Cardiac fibroblast (primary cell): ENCODE results near the gene BEST3.
"Not testable (repeated sequence)": the region's sequence is repeated elsewhere in the genome, so short reads cannot be mapped to it uniquely, and the experiment has no call there.

Source experiments
- DNase-seq, 2 donors: peaks; one replicate each; pipeline versions ENCODE4 v3.0.0 to v3.0.0-alpha.2; 2010; ENCODE audit warnings: low read depth in 2 of 2
- H3K4me3 ChIP-seq, 2 donors: replicated peaks in 1 of 2; 1 replicate in 1 of 2; 2 replicates in 1 of 2; pipeline ENCODE4 v1.5.1; 2011; ENCODE audit warnings: low read depth in 2 of 2, low read length in 2 of 2, mild to moderate bottlenecking in 2 of 2, moderate library complexity in 1 of 2
- CTCF ChIP-seq: IDR thresholded peaks from one replicate; pipeline ENCODE4 v1.5.1; 2011; ENCODE audit warnings: low read depth, mild to moderate bottlenecking, low read length, inconsistent platforms

BEST3 gene

GRCh38 chr12:69664930-69665377 lies 34.1 kb downstream of the BEST3 start:
- TF ChIP-seq CTCF = peak; percentile 27
- not testable (repeated sequence) for DNase-seq, H3K4me3 ChIP-seq

- no peak overlapping the region for H3K4me3 ChIP-seq
- no peak for TF ChIP-seq CTCF
- no peak for DNase-seq
Measured at GRCh38 chr12:69663726-69664125, 35.4 kb downstream of the BEST3 start.

GRCh38 chr12:69662764-69663163 lies 36.3 kb downstream of the BEST3 start:
- TF ChIP-seq CTCF = no peak
- no peak for DNase-seq
- no peak overlapping the region for H3K4me3 ChIP-seq

- TF ChIP-seq CTCF = no peak
- DNase-seq = no peak
- no peak overlapping the region for H3K4me3 ChIP-seq
Measured at GRCh38 chr12:69661386-69661785, 37.7 kb downstream of the BEST3 start.

- TF ChIP-seq CTCF = no peak
- no peak overlapping the region for H3K4me3 ChIP-seq
- DNase-seq = no peak
Measured at GRCh38 chr12:69660164-69660863, 38.8 kb downstream of the BEST3 start.

- no peak for TF ChIP-seq CTCF
- no peak overlapping the region for H3K4me3 ChIP-seq
- DNase-seq = no peak
Measured at GRCh38 chr12:69658203-69658602, 40.9 kb downstream of the BEST3 start.
